ENCODE results near the gene BAHD1.

BAHD1 gene

GRCh38 chr15:40440743-40441564, at the start of gene BAHD1:
Gene BAHD1 (plus strand): TSS chr15:40440953. CDS start chr15:40458465, 17,512 bp downstream.
- DNase-seq (ENCODE audit: low spot score) = peak; percentile 100

- DNase-seq (ENCODE audit: low spot score) = no peak
Measured at GRCh38 chr15:40392986-40393948, 47.5 kb upstream of the BAHD1 start.

- no peak for DNase-seq (ENCODE audit: low spot score)
Measured at GRCh38 chr15:40397688-40398412, 42.9 kb upstream of the BAHD1 start.

- no peak for DNase-seq (ENCODE audit: low spot score)
Measured at GRCh38 chr15:40398413-40398873, 42.3 kb upstream of the BAHD1 start.

- DNase-seq (ENCODE audit: low spot score) = no peak
Measured at GRCh38 chr15:40399370-40399769, 41.4 kb upstream of the BAHD1 start.

- DNase-seq (ENCODE audit: low spot score) = peak; percentile 100
Measured at GRCh38 chr15:40405501-40406381, 35.0 kb upstream of the BAHD1 start, which contains the start of gene IVD. Gene IVD (plus strand): TSS chr15:40405795. CDS start chr15:40405828, 33 bp downstream.

GRCh38 chr15:40407330-40407990, 33.3 kb upstream of the BAHD1 start:
- DNase-seq (ENCODE audit: low spot score) = no peak

- DNase-seq (ENCODE audit: low spot score) = no peak
Measured at GRCh38 chr15:40409366-40409765, 31.4 kb upstream of the BAHD1 start.

- no peak for DNase-seq (ENCODE audit: low spot score)
Measured at GRCh38 chr15:40410476-40410875, 30.3 kb upstream of the BAHD1 start.

GRCh38 chr15:40412095-40412759, 28.5 kb upstream of the BAHD1 start:
- no peak for DNase-seq (ENCODE audit: low spot score)

- no peak for DNase-seq (ENCODE audit: low spot score)
Measured at GRCh38 chr15:40413036-40413435, 27.7 kb upstream of the BAHD1 start.

GRCh38 chr15:40414816-40415215, 25.9 kb upstream of the BAHD1 start:
- DNase-seq (ENCODE audit: low spot score) = no peak

GRCh38 chr15:40415226-40415625, 25.5 kb upstream of the BAHD1 start:
- DNase-seq (ENCODE audit: low spot score) = no peak

GRCh38 chr15:40416056-40416455, 24.7 kb upstream of the BAHD1 start:
- no peak for DNase-seq (ENCODE audit: low spot score)

- no peak for DNase-seq (ENCODE audit: low spot score)
Measured at GRCh38 chr15:40418126-40418525, 22.6 kb upstream of the BAHD1 start.

- DNase-seq (ENCODE audit: low spot score) = no peak
Measured at GRCh38 chr15:40420071-40420713, 20.6 kb upstream of the BAHD1 start.

GRCh38 chr15:40420793-40421192, 20.0 kb upstream of the BAHD1 start:
- no peak for DNase-seq (ENCODE audit: low spot score)

- DNase-seq (ENCODE audit: low spot score) = peak; percentile 87
Measured at GRCh38 chr15:40421246-40422157, 19.3 kb upstream of the BAHD1 start.

Data from AG08395 (cell line).